GM21515 (cell line): ENCODE data around the gene SFXN5.
A peak's percentile ranks its signal among the peaks of the same experiment; 100 is the strongest.
"Not testable (repeated sequence)": the region's sequence is repeated elsewhere in the genome, so short reads cannot be mapped to it uniquely, and the experiment has no call there.

Experiments
- ATAC-seq: cut with Tn5 transposase; IDR thresholded peaks from one replicate; pipeline ENCODE4 v1.9.1; 2021; ENCODE audit not compliant: unreplicated experiment

SFXN5 gene

GRCh38 chr2:73101626-73102256 lies 30.2 kb upstream of the SFXN5 start:
- ATAC-seq = no peak

DNA sequence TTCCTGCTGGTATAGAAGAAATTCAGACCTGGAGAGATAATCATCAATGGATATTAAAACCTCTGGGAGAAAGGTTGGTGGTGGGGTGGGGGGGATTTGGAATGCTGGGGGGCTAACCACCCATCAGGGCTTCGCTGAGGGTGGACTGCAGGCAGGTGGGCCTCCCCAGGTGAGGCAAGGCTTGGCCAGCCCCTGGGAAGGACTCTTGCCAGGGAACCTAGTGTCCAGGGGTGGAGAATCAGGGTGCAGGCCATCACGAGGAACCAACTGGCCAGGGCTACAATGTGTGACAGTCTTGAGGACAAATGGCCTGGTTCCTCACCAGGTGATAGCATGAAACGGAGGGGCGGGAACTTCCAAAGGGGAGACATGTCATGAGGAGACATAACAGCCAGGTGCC lies 29.4 kb upstream of the SFXN5 start:
- no peak for ATAC-seq

- ATAC-seq = no peak
Measured at GRCh38 chr2:73099486-73099885, 28.0 kb upstream of the SFXN5 start.

DNA sequence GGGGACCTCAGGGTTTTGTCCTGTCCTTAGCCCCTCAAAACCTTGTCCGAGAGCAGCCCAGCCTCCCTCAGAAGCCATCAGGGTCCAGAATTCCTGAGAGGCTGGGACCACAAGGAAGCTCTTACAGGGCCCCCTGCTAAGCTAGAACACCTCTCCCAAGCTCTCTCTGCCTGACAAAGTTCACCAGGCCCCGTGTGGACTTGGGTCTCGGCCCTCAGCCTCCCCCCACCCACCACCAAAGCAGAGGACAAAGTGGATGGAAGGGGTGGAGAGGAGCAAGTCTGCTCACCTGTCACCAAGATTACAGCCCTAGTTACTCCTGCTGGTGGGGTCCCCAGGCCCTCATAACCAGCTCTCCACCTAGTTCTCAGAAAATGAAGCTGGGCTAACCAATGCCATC lies 24.4 kb upstream of the SFXN5 start:
- no peak for ATAC-seq

GRCh38 chr2:73093601-73094218 lies 22.2 kb upstream of the SFXN5 start:
- not testable (repeated sequence) for ATAC-seq

DNA sequence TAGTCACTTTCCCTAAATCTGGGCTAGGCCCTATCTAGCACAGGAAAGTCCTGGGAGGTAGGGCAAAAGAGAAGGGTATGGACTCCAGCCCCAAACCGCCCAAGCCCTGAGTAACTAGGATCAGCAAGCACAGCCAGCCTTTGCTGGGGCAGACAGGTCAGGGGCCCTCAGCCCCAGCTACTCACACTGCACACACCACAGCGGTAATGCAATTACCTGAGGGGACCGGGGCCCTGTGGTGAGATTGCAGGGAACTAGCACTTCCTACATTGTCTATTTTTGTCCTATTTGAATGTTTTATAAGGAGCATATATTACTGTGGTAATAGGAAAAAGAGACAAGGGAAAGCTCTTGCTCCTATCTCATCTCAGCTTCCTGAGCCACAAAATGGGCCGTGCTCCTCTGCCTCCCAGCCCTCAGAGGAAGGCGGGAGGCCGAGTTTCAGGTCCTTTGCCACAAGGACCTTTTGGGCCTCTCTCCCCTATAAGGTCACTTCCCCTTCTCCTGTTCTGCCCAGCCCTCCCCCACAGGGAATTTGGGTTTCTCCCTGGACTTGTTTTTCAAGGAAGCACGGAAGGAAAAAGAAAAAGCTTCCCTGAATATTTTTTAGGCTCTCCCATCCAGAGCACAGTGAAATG lies 20.8 kb upstream of the SFXN5 start:
- ATAC-seq = no peak

DNA sequence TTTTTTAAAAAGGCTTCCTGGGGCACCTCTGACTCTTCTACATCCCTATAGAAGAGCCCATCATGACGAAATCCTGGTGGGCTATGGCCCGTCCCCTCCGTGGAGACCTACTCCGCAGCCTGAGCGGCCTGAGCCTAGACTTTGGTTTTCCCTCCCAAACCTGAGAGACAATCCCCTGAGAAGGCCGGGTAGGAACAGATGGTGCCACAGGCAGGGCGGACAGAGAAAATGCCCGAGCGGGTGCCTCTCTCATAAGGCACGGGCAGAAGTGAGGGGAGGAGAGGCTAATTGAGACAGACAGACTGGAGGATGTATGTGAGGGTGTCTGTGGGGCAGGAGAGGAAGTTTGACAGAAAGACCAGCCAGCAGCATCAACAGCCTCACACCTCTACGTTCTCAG lies 20.2 kb upstream of the SFXN5 start:
- ATAC-seq = no peak

DNA sequence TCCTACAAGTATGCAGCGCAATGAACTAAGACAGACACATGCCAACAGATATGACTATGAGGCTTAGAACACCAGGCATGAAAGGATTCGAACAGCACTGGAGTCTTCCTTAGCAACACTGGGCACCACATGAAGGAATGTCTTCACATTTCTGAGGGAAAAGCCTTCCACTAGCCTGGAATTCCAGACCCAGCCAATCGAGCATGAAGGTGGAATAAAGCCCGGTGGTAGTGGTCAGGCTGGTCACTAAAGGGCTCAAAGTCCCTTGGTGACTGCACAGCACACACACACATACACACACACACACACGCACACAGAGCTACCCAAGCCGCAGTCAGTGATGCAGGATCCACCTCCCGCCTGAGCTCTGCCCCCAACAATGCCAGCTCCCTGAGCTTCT lies 19.7 kb upstream of the SFXN5 start:
- ATAC-seq = no peak

GRCh38 chr2:73089270-73090030 lies 17.9 kb upstream of the SFXN5 start:
- ATAC-seq = no peak

DNA sequence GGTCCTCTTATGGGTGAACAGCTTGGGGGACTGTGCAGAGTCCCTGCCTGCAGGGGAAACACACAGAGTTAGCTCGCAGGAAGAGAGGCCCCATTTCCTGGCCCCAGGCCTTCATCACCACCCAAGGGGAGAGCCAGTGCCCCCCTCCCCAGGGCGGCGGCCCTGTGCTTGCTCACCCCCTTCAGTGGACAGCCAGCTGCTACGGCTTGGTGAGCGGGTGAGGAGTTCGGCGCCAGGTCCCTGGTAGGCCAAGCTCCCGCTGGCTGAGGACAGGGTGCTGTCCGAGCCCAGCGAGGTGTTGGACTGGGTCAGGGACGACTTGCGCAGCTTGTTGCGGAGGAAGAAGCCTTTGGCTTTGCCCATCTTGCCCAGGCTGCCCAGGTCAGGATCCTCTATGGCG lies 17.2 kb upstream of the SFXN5 start:
- ATAC-seq = no peak

GRCh38 chr2:73088211-73088610 lies 16.7 kb upstream of the SFXN5 start:
- ATAC-seq = no peak

GRCh38 chr2:73087311-73087710 lies 15.8 kb upstream of the SFXN5 start:
- no peak for ATAC-seq

- ATAC-seq = peak; percentile 78
Measured at GRCh38 chr2:73085691-73086090, 14.2 kb upstream of the SFXN5 start.

- no peak for ATAC-seq
Measured at GRCh38 chr2:73084971-73085370, 13.5 kb upstream of the SFXN5 start.

- ATAC-seq = no peak
Measured at GRCh38 chr2:73083886-73084800, 12.6 kb upstream of the SFXN5 start.

DNA sequence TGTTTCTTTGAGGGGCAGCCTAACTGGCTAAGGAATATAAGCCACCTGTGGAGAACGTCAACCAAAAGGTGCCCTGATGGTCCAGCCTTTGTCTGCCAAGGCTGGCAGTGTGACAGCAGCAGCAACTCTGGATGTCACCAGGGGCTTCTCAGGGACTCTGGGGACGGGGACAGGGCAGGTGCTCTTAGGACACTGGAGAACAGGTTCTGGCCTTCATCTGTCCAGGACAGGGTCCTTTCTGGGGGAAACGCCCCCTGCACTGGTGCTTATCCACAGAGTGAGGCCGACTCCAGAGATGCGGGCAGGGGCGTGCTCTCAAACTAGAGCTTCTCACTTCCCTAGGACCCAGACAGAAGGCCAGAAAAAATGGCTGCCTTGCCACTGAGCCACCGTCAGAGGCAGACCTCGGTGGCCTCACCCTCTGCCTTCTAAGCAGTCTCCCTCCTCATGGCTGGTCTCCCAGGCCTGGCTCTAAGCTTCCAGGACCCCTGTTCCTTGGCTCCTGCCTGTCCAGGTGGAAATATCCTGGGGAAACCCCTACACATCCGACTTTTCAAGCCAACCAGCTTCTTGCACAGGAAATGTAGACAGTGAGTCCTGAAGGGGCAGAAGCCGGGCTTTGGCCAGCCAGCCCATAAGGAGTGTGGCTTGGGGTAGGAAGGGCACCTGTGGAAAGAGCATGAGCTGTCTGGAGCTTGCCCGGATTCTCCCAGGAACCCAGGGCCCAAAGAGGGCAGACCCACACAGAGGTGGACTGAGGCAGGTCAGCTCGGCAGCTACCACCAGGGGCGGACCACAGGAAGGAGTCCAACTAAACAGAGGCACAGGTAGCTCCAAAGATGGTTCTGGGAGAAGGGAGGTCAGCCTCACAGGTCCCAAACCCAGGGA lies 11.3 kb upstream of the SFXN5 start:
- no peak for ATAC-seq

GRCh38 chr2:73081181-73081671 lies 9.7 kb upstream of the SFXN5 start:
- no peak for ATAC-seq

DNA sequence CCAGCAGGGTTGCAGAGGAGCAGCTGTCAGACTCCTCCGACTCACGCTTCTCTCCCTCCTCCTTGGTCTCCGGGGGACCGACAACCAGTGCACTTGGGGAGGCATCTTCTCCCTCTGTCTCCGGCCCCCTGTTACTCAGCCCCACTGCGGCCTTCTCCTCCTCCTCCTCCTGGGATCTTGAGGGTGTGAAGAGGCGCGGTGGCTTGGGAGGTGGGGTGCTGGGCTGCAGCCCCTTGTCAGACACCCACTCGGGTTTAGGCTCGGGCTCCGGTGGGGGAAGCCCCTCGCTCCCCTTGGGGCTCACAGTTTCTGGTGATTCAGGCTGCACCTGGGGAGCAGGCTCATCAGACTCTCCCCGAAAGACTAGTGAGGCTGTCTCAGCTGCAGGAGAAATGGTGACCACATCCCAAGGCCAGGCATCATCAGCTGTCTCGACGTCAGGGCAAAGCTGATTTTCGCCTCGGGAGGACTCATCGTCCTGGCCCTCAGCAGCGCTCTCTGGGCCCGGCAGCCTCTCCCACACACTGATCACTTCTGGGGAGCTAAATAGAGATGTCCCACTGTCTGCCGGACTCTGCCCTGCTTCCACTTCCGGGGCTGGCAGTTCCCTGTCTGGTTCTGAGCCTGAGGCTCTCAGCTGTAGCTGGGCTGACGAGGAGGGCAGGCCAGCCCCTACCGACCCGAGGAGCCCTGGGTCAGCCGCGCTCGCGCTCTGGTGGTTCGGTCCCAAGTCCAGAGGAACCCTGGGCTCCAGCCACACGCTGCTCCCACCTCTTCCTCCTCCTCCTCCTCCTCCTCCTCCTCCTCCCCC lies 9.0 kb upstream of the SFXN5 start:
- no peak for ATAC-seq

GRCh38 chr2:73079636-73080035 lies 8.1 kb upstream of the SFXN5 start:
- no peak for ATAC-seq
